VCaP (cell line): Measurements from ENCODE around the gene AHR.

Experiments used
- H3K27ac ChIP-seq: fragments of 450-650 bp; 2 replicates; pipeline ENCODE4 v1.5.1; 2017
- TF ChIP-seq, protein P1 (sequence below): fragments of 450-650 bp; conservative IDR thresholded peaks from 2 replicates; pipeline ENCODE4 v1.5.1; 2017; ENCODE audit warnings: mild to moderate bottlenecking, moderate library complexity

Gene AHR

GRCh38 chr7:17298102-17298839 is at the start of gene AHR:
AHR (plus strand) TSS chr7:17298652; CDS start chr7:17299265, 613 bp downstream.
- peak within 1 kb of the TSS; percentile 55 for H3K27ac ChIP-seq
- TF ChIP-seq, protein P1, sequence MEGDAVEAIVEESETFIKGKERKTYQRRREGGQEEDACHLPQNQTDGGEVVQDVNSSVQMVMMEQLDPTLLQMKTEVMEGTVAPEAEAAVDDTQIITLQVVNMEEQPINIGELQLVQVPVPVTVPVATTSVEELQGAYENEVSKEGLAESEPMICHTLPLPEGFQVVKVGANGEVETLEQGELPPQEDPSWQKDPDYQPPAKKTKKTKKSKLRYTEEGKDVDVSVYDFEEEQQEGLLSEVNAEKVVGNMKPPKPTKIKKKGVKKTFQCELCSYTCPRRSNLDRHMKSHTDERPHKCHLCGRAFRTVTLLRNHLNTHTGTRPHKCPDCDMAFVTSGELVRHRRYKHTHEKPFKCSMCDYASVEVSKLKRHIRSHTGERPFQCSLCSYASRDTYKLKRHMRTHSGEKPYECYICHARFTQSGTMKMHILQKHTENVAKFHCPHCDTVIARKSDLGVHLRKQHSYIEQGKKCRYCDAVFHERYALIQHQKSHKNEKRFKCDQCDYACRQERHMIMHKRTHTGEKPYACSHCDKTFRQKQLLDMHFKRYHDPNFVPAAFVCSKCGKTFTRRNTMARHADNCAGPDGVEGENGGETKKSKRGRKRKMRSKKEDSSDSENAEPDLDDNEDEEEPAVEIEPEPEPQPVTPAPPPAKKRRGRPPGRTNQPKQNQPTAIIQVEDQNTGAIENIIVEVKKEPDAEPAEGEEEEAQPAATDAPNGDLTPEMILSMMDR, result no peak

DNA sequence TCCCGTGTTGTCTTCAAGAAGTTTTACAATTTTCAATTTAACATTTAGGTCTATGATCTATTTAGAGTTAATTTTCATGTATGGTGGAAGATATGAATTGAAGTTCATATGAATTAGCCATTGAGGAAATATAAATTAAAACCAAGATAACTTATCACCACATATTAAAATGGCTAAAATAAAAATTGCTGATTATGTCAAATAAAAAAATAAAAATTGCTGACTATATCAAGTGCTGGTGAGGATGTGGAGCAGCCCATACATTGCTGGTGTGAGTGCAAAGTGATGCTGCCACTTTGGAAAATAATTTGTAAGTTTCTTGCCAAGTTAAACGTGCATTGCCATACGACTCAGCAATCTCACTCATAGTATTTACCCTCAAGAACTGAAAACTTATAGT is 44.6 kb upstream of the AHR start:
- no peak overlapping the region for H3K27ac ChIP-seq
- TF ChIP-seq, protein P1, result no peak

GRCh38 chr7:17255926-17256325 is 42.5 kb upstream of the AHR start:
- no peak overlapping the region for H3K27ac ChIP-seq
- TF ChIP-seq, protein P1, result no peak

GRCh38 chr7:17256375-17256774 is 42.1 kb upstream of the AHR start:
- H3K27ac ChIP-seq, result no peak overlapping the region
- TF ChIP-seq, protein P1, result no peak

- TF ChIP-seq, protein P1, result no peak
- no peak overlapping the region for H3K27ac ChIP-seq
These were observed 31.9 kb upstream of the AHR start for GRCh38 chr7:17266565-17266964.

DNA sequence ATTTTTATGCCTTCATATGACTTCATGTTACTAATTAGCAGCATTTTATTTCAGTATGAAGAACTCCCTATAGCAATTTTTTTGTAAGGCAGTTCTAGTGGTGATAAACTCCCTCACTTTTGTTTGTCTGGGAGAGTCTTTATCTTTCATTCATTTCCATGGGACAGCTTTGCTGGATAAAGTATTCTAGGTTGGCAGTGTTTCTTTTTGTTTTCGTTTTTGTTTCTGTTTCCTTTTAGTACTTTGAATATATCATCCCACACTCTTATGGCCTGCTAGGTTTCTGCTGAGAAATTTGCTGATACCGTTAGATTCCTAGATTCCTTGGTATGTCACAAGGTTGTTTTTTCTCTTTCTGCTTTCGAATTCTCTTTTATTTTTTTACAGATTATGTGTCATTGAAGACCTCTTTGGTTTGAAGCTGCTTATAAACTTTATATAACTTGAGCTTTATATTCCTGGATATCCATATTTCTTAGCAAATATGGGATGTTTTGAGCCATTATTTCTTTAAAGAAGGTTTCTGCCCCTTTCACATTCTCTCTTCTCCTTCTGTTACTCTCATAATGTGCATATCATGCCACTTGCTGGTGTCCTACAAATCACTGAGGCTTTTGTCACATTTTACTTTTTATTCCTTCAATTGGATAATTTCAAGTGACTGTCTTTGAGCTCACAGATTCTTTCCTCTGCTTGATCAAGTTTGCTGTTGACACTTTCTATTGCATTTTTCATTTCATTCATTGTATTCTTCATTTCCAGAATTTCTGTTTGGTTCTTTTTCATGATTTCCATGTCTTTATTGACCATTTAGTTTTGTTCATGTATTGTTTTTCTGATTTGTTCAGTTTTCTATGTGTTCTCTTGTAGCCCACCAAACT is 28.9 kb upstream of the AHR start:
- TF ChIP-seq, protein P1, result no peak
- no peak overlapping the region for H3K27ac ChIP-seq

- TF ChIP-seq, protein P1, result no peak
- no peak overlapping the region for H3K27ac ChIP-seq
These were observed 23.8 kb upstream of the AHR start for GRCh38 chr7:17274551-17275245.
